Measurements from ENCODE around the gene SERPINA3. TPM values are rescaled to one million over a fixed set of nuclear protein-coding genes. Genes with fewer than 3 reads are reported as not detected.

Gene SERPINA3
- total RNA-seq, 2 donors from 2014 or later, result 5.7 to 11.8 TPM

GRCh38 chr14:94581127-94581999 lies 30.8 kb upstream of the SERPINA3 start, which contains the start of gene SERPINA5:
TSS of gene SERPINA5 (plus strand) at chr14:94581426. CDS start at chr14:94587363, 5,937 bp downstream.
- Histone ChIP-seq H3K9ac (ENCODE audit: low read depth in 2 of 2, low read length in 2 of 2) (no peak within 1 kb of the TSS), H3K27ac (no peak within 1 kb of the TSS), H3K36me3 (no peaks in the 10 kb centered on the region), H3K27me3 (no peaks in the 10 kb centered on the region), H3K4me3 (no peak within 1 kb of the TSS), H3K9me3 (no peaks in the 10 kb centered on the region), H3K4me1 (no peaks in the 10 kb centered on the region)
- no peak for DNase-seq
- intact Hi-C loops (cut with DNase I), result no loop called here
- no peak for TF ChIP-seq CTCF (IDR thresholded peaks at IDR 0.05)

GRCh38 chr14:94582199-94582750 lies 29.9 kb upstream of the SERPINA3 start:
- no peak overlapping the region for H3K4me3 ChIP-seq
- no peaks in the 10 kb centered on the region for H3K9me3 ChIP-seq
- H3K4me1 ChIP-seq, result no peaks in the 10 kb centered on the region
- H3K27me3 ChIP-seq, result no peaks in the 10 kb centered on the region
- no peak overlapping the region for H3K27ac ChIP-seq
- TF ChIP-seq CTCF (IDR thresholded peaks at IDR 0.05), result no peak
- intact Hi-C loops (cut with DNase I), result no loop called here
- H3K36me3 ChIP-seq, result no peaks in the 10 kb centered on the region
- DNase-seq, result no peak
- H3K9ac ChIP-seq (ENCODE audit: low read depth in 2 of 2, low read length in 2 of 2), result no peak overlapping the region

- no peak for DNase-seq
- no peaks in the 10 kb centered on the region for H3K36me3 ChIP-seq
- no peaks in the 10 kb centered on the region for H3K27me3 ChIP-seq
- intact Hi-C loops (cut with DNase I), result no loop called here
- no peaks in the 10 kb centered on the region for H3K9me3 ChIP-seq
- no peaks in the 10 kb centered on the region for H3K4me1 ChIP-seq
- H3K4me3 ChIP-seq, result no peak overlapping the region
- no peak overlapping the region for H3K9ac ChIP-seq (ENCODE audit: low read depth in 2 of 2, low read length in 2 of 2)
- H3K27ac ChIP-seq, result no peak overlapping the region
- no peak for TF ChIP-seq CTCF (IDR thresholded peaks at IDR 0.05)
Observed at GRCh38 chr14:94582851-94583250, 29.3 kb upstream of the SERPINA3 start.

- no peaks in the 10 kb centered on the region for H3K4me1 ChIP-seq
- no peak for DNase-seq
- H3K27me3 ChIP-seq, result no peaks in the 10 kb centered on the region
- no peak overlapping the region for H3K9ac ChIP-seq (ENCODE audit: low read depth in 2 of 2, low read length in 2 of 2)
- H3K4me3 ChIP-seq, result no peak overlapping the region
- no peak for TF ChIP-seq CTCF (IDR thresholded peaks at IDR 0.05)
- no peaks in the 10 kb centered on the region for H3K36me3 ChIP-seq
- no peaks in the 10 kb centered on the region for H3K9me3 ChIP-seq
- intact Hi-C loops (cut with DNase I), result no loop called here
- H3K27ac ChIP-seq, result no peak overlapping the region
Observed at GRCh38 chr14:94583557-94583956, 28.6 kb upstream of the SERPINA3 start.

GRCh38 chr14:94584591-94585280 lies 27.5 kb upstream of the SERPINA3 start:
- TF ChIP-seq CTCF (IDR thresholded peaks at IDR 0.05), result no peak
- DNase-seq, result no peak
- Histone ChIP-seq H3K27ac (no peak overlapping the region), H3K9me3 (no peaks in the 10 kb centered on the region), H3K4me3 (no peak overlapping the region), H3K4me1 (no peaks in the 10 kb centered on the region), H3K9ac (ENCODE audit: low read depth in 2 of 2, low read length in 2 of 2) (no peak overlapping the region), H3K27me3 (no peaks in the 10 kb centered on the region), H3K36me3 (no peaks in the 10 kb centered on the region)
- intact Hi-C loops (cut with DNase I), result no loop called here

Measured in colonic mucosa (tissue), 4 donors.